Astrocyte (in vitro differentiated cells and primary cell): ENCODE measurements around the gene RANBP17. TPM values are rescaled to one million over a fixed set of nuclear protein-coding genes. Genes with fewer than 3 reads are reported as not detected.

Experiments
- DNase-seq: peaks from one replicate; pipeline ENCODE4 v3.0.0-alpha.2; 2010; ENCODE audit warnings: low read depth
- FAIRE-seq: peaks from 2 replicates; lab custom pipeline; 2011; peaks lifted over from hg19 to GRCh38; lab: Jason Lieb, UNC
- H2AFZ ChIP-seq: 2 replicates; pipeline ENCODE4 v1.6.0; 2012; ENCODE audit warnings: low read depth, low read length, inconsistent platforms
- H3K27ac ChIP-seq: 2 replicates; pipeline ENCODE4 v1.5.1; 2011; ENCODE audit warnings: low read depth, low read length, inconsistent platforms
- H3K27me3 ChIP-seq: 2 replicates; pipeline ENCODE4 v1.6.0; 2011; ENCODE audit warnings: low read length, inconsistent platforms; ENCODE audit not compliant: insufficient read depth
- H3K36me3 ChIP-seq: 2 replicates; pipeline ENCODE4 v1.5.1; 2011; ENCODE audit warnings: low read length, inconsistent platforms; ENCODE audit not compliant: insufficient read depth
- H3K4me1 ChIP-seq: 2 replicates; pipeline ENCODE4 v1.5.1; 2011; ENCODE audit warnings: low read length, inconsistent platforms; ENCODE audit not compliant: insufficient read depth
- H3K4me2 ChIP-seq: 2 replicates; pipeline ENCODE4 v1.6.0; 2012; ENCODE audit warnings: low read length, inconsistent platforms
- H3K4me3 ChIP-seq: 2 replicates; pipeline ENCODE4 v1.5.1; 2011; ENCODE audit warnings: low read depth, mild to moderate bottlenecking, low read length, inconsistent platforms; ENCODE audit not compliant: insufficient read depth
- H3K79me2 ChIP-seq: 2 replicates; pipeline ENCODE4 v1.6.0; 2012; ENCODE audit warnings: mild to moderate bottlenecking, low read length, inconsistent platforms; ENCODE audit not compliant: insufficient read depth
- H3K9ac ChIP-seq: 2 replicates; pipeline ENCODE4 v1.6.0; 2012; ENCODE audit warnings: mild to moderate bottlenecking, low read length, inconsistent platforms
- H3K9me3 ChIP-seq: 2 replicates; pipeline ENCODE4 v1.5.1; 2012; ENCODE audit warnings: low read depth, mild to moderate bottlenecking, low read length, inconsistent platforms; ENCODE audit not compliant: insufficient read depth
- H4K20me1 ChIP-seq: 2 replicates; pipeline ENCODE4 v1.6.0; 2012; ENCODE audit warnings: low read length, inconsistent platforms; ENCODE audit not compliant: insufficient read depth
- H3K27ac Mint-ChIP-seq: one replicate; pipeline ENCODE4 v1.8.0; 2021; ENCODE audit warnings: mild to moderate bottlenecking, mixed read lengths; ENCODE audit not compliant: unreplicated experiment
- H3K27me3 Mint-ChIP-seq: one replicate; pipeline ENCODE4 v1.8.0; 2021; ENCODE audit warnings: low read depth, mixed read lengths; ENCODE audit not compliant: unreplicated experiment
- H3K36me3 Mint-ChIP-seq: one replicate; pipeline ENCODE4 v1.8.0; 2021; ENCODE audit warnings: low read depth, mixed read lengths; ENCODE audit not compliant: unreplicated experiment
- H3K4me1 Mint-ChIP-seq: one replicate; pipeline ENCODE4 v1.8.0; 2021; ENCODE audit warnings: low read depth, mixed read lengths; ENCODE audit not compliant: unreplicated experiment
- H3K4me3 Mint-ChIP-seq: one replicate; pipeline ENCODE4 v1.8.0; 2021; ENCODE audit warnings: mild to moderate bottlenecking, moderate library complexity, mixed read lengths; ENCODE audit not compliant: unreplicated experiment
- H3K9me3 Mint-ChIP-seq: one replicate; pipeline ENCODE4 v1.8.0; 2021; ENCODE audit warnings: mild to moderate bottlenecking, mixed read lengths; ENCODE audit not compliant: unreplicated experiment
- CTCF ChIP-seq: IDR thresholded peaks from 2 replicates; pipeline ENCODE4 v1.5.1; 2011; ENCODE audit warnings: low read depth, mild to moderate bottlenecking, inconsistent platforms, low read length, moderate library complexity; ENCODE audit not compliant: insufficient read depth
- EZH2 ChIP-seq: IDR thresholded peaks from 2 replicates; pipeline ENCODE4 v1.6.1; 2012; ENCODE audit warnings: mild to moderate bottlenecking, low read length, inconsistent platforms; ENCODE audit not compliant: insufficient read depth
- total RNA-seq: library from RNA; stranded (reverse); gene quantifications from 2 replicates; pipeline ENCODE4 v1.2.1, GENCODE V29; 2021

RANBP17 gene
- total RNA-seq, 1 donor from 2014 or later = 16.2 TPM

GRCh38 chr5:171283753-171284152 is 421.9 kb downstream of the RANBP17 start:
- Histone ChIP-seq H3K79me2 (no peaks in the 10 kb centered on the region), H3K36me3 (no peaks in the 10 kb centered on the region), H3K27ac (no peak overlapping the region), H2AFZ (no peak overlapping the region), H3K9me3 (no peaks in the 10 kb centered on the region), H3K9ac (no peak overlapping the region), H3K27me3 (no peaks in the 10 kb centered on the region), H3K4me2 (no peak overlapping the region), H3K4me1 (no peaks in the 10 kb centered on the region), H4K20me1 (no peaks in the 10 kb centered on the region), H3K4me3 (no peak overlapping the region)
- no peaks in the 10 kb centered on the region for H3K36me3 Mint-ChIP-seq
- TF ChIP-seq CTCF (no peak), EZH2 (no peak)
- DNase-seq (no peak), FAIRE-seq (no peak)
- H3K27ac Mint-ChIP-seq = no peak overlapping the region
- H3K27me3 Mint-ChIP-seq = peaks cover 13% of the 10 kb centered on the region
- H3K4me3 Mint-ChIP-seq = no peak overlapping the region
- H3K9me3 Mint-ChIP-seq = peaks cover 4% of the 10 kb centered on the region
- H3K4me1 Mint-ChIP-seq = peaks cover 9% of the 10 kb centered on the region

DNA sequence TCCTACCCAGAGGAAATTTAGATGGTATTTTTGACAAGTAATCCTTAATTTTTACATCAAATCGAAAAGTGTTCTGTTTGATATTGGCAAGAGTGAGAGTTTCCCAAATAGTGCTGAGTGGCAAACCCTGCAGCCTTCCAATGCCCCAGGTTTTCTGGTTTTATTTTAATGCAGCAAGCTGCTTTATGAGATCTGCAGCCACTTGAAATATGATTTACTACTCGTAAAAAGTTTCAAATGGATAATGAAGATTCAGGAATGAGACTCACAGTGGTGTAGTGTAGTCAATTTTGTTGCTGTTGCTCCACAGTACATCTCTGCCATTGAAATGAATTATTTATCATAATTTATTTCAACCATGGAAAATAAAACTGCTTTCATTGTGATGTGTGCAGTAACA is 423.6 kb downstream of the RANBP17 start:
- Histone ChIP-seq H3K4me1 (no peaks in the 10 kb centered on the region), H3K27ac (no peak overlapping the region), H3K36me3 (no peaks in the 10 kb centered on the region), H3K4me3 (no peak overlapping the region), H3K79me2 (no peaks in the 10 kb centered on the region), H3K9ac (no peak overlapping the region), H4K20me1 (no peaks in the 10 kb centered on the region), H3K27me3 (no peaks in the 10 kb centered on the region), H3K4me2 (no peak overlapping the region), H2AFZ (no peak overlapping the region), H3K9me3 (no peaks in the 10 kb centered on the region)
- H3K27me3 Mint-ChIP-seq = peaks cover 13% of the 10 kb centered on the region
- H3K27ac Mint-ChIP-seq = no peak overlapping the region
- no peaks in the 10 kb centered on the region for H3K36me3 Mint-ChIP-seq
- H3K4me1 Mint-ChIP-seq = peaks cover 9% of the 10 kb centered on the region
- TF ChIP-seq CTCF = no peak
- TF ChIP-seq EZH2 = no peak
- H3K9me3 Mint-ChIP-seq = peaks cover 9% of the 10 kb centered on the region
- FAIRE-seq (no peak), DNase-seq (no peak)
- no peak overlapping the region for H3K4me3 Mint-ChIP-seq

DNA sequence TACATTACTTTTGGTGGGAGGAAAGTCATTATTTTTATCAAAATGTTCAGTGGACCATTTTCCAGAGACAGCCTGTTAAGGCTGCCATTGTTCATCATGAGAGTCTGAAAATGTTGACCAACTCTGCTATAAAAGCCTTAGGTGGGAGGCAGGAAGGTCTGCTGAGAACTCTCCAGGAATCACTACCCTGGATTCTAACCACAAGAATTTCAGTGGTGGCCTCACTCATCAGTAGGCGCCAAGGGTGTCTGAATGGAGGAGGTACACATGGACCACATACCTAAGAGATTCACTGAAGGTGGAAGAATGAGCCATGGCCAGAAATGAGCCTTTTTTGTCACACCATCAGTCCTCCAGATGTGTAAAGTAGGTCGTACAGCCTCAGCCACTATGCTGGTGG is 426.2 kb downstream of the RANBP17 start:
- H3K27ac ChIP-seq = no peak overlapping the region
- Mint-ChIP-seq H3K4me1 (peaks cover 21% of the 10 kb centered on the region), H3K9me3 (peaks cover 4% of the 10 kb centered on the region), H3K4me3 (no peak overlapping the region), H3K27ac (no peak overlapping the region), H3K27me3 (peaks cover 6% of the 10 kb centered on the region), H3K36me3 (peaks cover 2% of the 10 kb centered on the region)
- H3K4me3 ChIP-seq = no peak overlapping the region
- H3K4me2 ChIP-seq = no peak overlapping the region
- no peak for TF ChIP-seq EZH2
- TF ChIP-seq CTCF = no peak
- no peaks in the 10 kb centered on the region for H3K27me3 ChIP-seq
- no peak for FAIRE-seq
- peak; percentile 57 for DNase-seq
- H2AFZ ChIP-seq = no peak overlapping the region
- no peak overlapping the region for H3K9ac ChIP-seq
- H3K36me3 ChIP-seq = no peaks in the 10 kb centered on the region
- H3K9me3 ChIP-seq = no peaks in the 10 kb centered on the region
- H4K20me1 ChIP-seq = no peaks in the 10 kb centered on the region
- H3K79me2 ChIP-seq = no peaks in the 10 kb centered on the region
- H3K4me1 ChIP-seq = no peaks in the 10 kb centered on the region
